HCEC 1CT (cell line): Measurements from ENCODE around the gene ARHGAP27.
A peak's percentile ranks its signal among the peaks of the same experiment; 100 is the strongest.

ENCODE experiments used
- DNase-seq: peaks from one replicate; pipeline ENCODE4 v3.0.0-alpha.2; 2017

The ARHGAP27 gene

DNA sequence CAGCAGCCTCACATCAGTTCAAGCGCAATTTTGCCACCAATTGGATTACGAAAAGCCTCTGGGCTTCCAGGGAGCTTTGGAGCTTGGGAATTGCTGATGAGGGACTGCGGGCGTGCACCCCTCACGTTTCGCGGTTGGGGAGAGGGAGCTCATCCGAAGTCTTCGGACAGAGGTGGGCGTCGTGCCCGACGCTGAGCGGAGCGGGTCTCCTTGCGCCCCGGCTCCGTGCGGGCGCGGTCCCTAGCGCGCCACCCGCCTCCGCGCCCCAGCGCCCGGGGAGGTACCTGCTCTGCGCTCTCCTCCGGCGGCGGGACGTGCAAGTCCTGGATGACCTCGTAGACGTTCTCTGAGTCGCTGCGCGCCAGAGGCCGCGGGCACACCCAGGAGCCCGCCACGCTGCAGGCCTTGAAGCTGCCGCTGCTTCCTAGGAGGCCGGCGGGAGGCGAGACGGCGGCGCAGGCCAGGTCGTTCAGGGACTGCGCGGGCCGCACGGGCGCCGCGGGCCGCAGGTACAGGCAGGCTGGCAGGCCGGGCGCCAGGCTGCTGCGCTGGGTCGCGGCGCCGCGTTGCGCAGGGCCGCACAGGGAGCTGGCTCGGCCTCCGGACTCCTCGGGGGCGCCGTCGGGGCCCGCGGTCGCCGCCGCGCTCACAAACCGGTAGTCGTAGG is 3.2 kb downstream of the ARHGAP27 start:
- no peak for DNase-seq

DNA sequence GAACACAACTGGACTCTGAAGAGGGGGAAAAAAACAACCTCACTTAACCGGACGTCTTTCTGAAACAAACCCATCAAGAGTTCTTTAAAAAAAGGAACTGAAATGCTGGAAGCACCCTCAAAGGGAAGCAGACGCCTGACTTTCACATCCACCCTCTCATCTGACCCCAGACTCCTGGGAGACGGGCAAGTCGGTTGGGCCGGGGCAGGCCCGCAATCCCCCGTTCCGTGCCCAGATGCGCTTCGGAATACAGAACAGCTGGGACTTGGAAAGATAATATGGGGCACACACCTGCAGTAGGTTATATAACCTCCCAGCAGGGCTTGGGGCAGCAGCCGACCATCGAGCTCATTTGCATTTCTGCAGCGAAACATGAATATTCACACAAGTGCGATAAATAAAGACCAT is 3.7 kb downstream of the ARHGAP27 start:
- DNase-seq, result no peak

DNA sequence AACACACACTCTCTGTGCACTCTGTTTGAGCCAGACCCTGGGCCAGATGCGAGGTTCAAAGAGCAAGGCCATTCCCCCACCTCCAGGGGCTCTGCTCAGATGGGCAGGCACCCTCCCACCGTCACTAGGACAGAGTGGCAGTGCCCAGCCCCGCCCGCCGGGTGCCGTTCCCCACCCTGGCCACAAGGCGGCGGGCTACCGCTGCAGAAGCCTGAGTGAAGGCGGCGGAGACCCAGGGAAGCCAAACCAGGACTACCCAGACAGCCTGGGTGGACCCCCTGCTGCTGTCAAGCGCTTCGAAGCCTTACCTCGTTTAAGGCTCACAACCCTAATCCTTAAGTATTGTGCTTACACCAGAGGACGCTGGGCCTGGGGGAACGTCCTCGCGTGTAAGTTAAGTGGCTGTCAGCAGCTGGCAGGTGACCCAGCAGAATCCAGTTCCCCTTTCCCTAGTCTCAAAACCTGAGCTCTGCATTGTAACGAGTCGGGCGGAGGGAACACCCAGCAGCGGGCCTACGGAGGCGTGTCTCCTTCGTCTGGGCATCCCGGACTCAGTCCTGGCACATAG is 4.5 kb downstream of the ARHGAP27 start:
- peak; percentile 55 for DNase-seq

DNA sequence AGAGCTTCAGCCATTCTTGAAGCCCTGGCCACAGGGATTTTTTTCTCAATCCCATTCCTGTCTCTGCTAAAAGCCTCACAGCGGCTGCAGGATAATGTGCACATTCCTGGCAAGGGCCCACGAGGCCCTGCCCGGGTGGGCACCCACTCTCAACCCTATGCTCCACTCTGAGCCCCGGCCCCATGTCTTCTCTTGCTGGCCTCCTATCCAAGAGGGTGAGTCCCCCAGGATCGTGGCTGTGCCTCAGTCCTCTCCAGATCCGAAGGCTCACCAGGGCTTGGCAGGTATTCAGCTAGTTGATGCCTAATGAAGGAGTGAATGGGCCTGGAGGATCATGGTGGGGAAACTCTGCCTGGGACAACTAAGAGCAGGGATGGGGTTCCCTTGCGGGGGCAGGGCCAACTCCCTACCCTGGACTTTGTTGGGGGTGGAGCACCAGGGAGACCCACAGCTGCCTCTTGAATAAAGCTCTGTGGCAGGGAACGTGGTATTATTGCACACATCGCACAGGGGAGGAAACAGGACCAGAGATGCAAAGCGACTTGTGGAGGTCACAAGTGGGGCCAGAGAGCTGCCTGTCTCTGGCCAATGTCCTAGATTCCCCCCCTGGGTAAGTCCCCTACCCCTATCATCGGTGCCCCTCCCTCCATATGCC is 5.4 kb downstream of the ARHGAP27 start:
- no peak for DNase-seq

DNA sequence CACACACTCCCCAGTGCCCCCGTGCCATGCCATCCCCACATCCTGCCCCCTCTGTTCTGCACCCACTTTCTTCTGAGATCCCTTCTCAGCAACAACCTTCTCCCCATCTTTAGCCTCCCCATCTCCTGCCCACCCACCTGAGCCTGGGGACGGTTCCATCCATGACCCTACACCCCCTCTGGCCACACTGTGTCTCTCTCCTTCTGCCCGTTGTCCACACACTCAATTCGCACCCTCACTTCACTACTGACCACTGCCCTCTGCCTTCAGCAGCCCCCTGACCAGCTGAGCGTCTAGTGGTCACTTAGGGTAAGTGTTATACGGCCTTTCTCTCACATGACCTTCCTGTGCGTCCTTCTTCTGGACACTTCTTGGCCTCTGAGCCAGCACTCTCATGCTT is 6.1 kb downstream of the ARHGAP27 start:
- no peak for DNase-seq

DNA sequence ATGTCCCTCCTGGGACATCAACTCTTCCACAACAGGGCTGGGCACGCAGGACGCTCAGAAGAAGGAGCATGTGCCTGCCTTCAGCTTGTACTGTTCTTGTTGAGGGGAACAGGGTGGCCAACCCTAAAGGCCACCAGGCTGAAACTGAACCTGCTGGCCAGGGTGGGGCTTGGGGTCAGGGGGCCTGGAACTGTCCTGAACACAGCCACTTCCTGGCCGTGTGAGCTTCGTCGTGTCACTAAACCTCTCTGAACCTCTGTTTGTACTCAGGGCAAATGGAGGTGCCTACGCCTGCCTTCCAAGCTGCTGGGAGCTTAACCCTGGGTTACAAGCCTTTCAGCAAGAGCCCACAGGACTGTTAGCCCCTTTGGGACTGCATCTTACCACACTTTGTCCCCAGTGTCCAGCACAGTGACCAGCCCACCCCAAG is 6.7 kb downstream of the ARHGAP27 start:
- no peak for DNase-seq

DNA sequence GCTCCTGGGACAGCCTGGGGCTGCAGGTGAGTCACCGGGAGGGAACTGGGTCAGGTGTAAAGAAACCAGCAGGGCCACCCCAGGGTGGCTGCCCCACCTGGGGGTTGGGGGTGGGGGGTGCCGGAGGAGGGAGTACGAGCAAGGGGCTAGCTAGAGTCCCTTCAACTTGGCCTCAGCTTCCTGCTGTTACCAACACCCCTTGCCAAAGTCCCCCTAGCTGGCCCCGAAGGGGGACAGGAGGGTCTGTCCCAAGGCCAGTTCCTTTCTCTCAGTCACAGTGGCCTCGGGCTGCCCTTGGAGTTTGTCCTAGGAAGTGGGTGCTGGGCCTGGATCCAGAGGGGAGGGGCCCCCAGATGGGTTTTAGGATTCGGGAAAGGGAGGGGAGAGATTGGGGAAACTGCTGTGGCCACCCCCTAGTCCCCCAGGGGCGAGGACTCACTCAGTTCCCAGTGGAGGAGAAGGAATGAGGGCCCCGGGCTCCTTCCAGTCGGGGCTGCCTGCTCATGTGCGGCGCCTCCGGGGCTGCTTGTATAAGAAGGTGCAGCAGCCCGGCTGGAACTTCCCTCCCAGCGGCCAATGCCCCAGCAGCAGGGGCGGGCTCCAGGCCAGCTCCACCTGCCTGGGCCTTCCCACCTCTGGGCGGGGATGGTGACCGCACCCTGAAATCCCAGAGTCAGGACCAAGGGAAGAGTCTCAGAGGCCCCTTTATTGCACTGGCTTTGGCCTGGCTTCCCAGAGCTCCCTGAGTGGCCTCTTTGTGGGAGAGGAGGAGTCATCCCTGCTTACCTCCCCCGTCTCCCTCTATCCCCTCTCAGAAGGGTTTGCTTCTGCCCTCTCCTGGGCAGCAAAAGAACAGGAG is 7.3 kb downstream of the ARHGAP27 start:
- DNase-seq, result peak; percentile 55

DNA sequence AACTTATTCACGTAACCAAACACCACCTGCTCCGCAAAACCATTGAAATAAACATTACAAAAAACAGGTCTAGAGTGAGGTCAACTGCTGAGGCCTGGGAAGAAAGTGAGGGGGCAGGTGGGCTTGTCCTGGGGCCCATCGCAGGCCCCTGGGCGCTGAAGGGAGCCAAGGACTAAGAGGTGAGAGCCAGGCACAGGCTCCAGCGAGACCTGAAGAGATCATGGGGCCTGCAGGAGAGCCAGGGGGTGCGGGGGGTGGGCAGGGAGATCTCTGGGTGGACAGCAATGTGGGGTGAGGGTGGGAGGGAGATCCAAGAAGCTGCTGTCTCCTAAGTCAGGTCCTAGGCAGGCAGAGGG is 7.9 kb downstream of the ARHGAP27 start:
- no peak for DNase-seq

DNA sequence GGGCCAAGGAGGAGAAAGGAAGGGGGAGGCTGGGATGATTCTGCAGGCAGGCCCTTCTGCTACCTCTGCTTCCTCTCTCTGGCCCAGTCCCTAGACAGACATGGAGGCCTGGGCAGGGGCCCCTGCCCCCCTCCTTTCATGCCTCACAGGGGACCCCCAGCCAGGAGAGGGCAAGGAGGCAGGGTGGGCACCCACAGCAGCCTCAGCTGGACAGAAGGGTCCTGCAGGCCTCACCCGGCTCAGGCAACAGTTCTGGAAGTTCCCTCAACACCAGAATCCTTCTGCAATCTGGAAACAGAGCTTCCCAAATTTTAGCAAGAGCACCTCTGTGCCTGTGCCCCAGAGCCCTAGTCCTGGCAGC is 8.7 kb downstream of the ARHGAP27 start:
- DNase-seq, result no peak

DNA sequence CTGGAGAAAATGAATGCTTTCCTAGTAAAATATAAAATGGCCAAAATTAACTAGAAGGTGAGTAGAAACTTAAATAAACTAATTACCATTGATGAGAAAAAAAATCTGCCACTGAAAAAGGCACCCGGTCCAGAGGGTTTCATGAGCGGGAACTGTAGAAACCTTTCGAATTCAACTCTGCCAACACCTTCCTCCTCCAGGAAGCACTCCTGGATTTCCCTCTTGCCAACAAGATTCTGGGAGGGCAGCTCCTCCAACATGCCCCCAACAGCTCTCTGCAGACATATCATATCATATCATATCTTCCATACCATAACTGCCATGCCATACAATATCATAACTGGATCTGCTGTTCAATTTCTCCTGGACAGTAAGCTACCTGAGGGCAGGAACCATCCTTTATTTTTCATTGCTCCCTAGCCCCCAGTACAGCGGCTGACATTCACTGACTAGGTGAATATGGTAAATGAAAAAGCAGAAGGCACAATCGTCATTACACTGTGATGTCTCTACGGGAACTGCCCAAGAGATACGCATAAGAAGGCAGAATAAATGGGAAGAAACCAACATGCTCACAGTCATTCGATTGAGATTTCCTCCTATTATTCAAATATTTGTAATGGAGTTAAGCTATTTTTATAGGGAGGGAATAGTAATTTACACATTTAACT is 9.2 kb downstream of the ARHGAP27 start:
- no peak for DNase-seq

DNA sequence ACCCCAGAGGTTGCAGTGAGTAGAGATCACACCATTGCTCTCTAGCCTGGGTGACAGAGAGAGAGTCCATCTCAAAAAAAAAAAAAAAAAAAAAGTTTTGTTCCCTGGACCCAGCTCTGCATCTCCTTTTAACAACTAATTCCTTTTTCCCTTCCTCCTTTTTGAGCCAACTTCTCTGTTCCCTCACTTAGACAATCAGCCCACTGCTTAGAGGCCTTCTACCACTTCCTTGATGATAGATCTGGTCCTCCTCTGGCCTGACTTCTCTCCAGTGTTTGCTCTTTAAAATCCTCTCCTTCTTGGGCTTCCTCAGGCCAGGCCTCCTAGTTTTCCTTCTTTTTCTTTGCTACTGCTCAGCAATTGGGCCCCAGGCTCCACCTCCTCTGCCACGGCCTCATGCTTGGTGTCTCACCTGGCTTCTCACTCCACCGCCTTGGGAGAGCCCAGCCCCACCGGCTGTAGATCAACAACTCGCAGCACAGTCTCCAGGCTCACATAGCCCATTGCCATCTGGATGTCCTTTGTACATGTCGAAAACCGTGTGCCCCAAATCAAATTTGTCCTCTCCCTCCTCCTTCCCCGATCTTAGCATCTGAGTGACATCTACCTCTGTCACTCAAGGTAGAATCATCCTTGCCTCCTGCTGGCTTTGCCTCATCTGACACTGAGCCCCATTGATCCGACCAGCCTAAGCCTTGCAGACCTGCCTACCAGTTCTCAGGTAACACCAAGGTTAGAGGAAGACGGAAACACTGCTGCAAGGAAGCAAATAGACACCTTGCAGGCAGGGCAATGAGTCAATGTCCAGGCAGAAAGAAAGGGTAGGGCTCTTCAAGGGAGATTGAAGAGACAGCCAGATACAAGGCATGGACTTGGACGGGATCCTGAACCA is 17.4 kb downstream of the ARHGAP27 start:
- DNase-seq, result no peak

DNA sequence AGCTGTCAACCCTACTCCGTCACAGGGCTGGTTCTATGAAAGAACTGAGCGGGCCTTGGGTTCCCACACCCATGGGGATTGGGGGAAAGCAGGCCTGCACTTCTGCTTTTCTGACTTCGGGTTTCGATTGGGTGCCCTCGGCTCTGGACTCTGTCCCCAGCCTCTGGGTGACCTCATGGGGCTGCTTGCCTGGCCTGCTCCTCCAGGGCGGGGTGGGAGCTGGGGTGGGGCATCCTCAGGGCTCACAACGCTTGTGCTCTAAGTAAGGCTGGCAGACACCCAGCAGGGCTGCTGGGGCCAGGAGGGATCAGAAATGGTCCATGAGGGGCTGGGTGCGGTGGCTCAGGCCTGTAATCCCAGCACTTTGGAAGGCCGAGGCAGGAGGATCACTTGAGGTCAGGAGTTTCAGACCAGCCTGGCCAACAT is 19.2 kb downstream of the ARHGAP27 start:
- no peak for DNase-seq

DNA sequence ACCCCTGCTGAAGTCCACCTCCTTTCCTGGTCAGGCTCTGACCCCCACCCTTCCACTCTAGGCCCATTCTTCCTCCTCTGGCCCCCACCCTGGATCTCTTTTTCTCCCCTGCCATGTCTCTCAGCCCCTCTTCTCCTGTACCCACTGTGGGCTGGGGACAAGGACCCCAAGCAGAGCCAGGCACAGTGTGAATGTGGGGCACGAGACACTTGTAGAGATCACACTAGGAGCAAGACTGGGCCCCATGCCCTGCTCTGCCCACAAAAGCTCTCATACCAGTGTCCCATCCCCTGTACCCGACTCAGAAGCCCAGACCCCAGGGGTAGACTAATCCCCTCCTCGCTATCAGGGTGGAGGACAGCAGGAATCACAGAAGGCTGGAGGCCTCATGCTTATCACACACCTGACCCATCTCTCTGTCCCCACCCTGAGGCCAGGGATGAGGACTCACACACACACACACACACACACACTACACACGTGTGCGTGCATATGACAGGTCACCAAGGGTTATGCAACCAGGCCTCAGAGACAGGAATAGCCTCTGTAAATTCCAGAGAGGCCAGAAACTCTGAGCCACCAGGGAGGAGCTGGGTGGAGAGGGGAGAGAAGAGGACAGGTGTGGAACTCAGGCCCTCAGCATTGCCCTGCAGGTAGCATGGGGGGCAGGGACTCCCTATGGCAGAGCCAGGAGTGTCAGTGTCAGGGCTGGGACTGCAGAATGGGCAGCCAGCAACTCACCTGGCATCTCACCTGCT is 21.1 kb downstream of the ARHGAP27 start:
- no peak for DNase-seq

DNA sequence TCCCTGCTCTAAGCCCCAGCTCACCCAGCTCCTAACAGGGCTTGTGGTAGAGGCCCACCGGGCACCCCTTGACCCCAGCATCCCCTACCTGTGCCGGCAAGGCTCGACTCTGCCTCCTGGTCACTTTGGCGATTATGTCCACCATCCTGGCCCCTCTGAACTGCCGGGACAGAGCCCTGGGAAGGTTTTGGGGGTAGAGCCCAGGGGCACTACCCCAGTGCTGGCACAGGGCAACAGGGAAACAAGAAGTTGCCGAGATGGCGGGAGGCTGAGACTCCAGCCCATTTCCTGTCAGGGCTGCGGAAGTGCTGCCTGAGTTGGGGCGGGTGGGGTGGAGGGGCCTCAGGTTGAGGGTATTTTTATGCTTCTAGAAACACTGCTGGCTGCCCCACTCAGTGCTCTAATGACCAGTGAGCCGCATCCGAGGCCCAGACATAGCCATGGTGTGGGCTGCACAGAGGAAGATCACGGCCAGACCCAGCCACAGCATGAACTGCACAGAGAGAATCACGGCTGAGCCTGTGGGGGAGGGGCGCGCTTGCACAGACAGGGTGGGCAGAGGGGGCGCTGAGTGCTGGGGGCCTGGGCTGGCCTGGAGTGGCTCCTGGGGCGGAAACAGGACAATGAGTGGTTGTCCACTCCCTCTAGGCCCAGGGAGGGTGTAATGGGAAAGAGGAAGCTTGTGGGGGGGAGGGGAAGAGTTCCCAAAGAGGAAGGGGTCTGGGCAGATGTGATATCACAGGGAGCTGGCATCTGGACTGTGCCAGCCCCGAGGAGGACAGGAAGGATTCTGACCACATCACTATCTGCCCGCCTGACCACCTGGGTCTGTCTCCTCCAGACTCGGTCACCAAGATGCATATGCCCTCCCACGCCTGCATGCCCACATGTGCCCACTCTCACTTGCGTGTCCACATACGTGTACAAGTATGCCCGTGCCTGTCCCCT is 22.3 kb downstream of the ARHGAP27 start:
- DNase-seq, result no peak

DNA sequence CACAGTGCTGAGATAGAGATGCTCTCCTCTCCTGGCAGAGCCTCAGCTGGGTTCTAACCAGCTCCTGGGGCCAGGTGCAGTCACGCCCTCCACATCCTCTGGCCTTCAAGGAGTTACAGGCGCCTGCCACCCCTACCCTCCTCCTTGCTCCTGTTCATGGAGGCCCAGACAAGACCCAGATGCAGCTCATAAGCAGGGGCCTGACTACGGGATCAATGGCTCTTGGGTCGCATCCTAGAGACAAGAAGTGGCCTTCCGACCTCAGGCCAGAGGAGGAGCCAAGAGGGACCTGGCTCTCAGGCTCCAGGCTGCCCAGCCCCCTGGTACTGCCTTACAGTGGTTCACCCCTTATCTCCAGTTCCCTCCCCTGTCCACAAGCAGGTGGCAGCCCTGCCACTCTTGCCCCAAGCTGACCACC is 23.0 kb downstream of the ARHGAP27 start:
- no peak for DNase-seq

DNA sequence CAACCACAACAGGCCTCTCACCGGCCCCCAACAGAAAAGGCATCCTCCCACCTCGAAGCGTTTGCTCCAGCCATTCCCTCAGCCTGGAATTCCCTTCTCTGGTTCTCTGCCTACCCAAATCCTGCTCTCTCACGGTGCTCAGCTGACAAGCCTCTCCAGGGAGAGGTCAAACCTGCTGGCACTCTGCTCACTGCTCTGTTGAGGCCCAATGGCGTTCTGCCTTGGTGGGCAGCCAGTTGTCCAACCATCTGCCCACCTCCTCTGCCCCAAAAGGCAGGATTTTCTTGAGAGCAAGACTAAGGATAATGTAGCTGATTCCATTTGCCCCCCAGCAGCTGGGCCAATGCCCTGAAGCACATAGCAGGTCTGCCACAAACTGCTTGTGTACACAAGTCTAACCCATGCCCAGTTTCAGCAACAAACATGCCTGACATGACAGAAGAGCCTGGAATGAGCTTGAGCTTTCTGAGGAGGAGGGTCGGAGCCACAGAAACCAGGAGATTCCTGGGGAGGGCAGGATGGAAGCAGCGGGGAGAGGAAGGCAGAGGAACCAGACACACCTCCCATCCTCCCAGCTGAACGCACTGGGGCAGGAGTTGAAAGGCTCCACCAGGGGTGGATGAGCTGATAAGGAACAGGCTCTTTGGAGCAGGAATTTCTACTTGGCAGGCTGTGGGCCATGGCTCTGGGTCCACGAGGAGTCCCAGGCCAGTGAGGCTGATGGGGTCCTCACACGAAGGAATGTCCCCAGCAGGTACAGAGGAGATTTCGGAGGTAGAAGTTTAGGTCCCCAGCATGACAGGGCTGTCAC is 23.9 kb downstream of the ARHGAP27 start:
- DNase-seq, result no peak

DNA sequence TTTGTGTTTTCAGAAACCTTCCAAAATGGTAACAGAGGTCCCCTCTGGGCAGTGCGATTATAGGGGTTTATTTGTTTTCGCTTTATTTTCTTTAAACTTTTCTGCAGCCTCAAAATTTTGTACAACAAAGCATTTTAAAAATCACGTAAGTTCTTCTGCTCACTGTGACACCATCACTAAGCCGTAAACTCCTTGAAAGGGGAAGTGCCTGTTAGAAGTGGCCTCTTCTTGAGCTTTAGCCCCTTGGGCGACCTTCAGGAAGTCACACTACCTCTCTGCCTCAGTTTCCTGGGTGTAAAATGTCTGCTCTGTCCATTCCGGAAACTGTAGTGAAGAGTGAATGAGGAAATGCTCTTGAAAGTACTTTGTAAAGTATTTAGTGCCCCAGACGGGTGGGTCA is 26.6 kb downstream of the ARHGAP27 start:
- no peak for DNase-seq

DNA sequence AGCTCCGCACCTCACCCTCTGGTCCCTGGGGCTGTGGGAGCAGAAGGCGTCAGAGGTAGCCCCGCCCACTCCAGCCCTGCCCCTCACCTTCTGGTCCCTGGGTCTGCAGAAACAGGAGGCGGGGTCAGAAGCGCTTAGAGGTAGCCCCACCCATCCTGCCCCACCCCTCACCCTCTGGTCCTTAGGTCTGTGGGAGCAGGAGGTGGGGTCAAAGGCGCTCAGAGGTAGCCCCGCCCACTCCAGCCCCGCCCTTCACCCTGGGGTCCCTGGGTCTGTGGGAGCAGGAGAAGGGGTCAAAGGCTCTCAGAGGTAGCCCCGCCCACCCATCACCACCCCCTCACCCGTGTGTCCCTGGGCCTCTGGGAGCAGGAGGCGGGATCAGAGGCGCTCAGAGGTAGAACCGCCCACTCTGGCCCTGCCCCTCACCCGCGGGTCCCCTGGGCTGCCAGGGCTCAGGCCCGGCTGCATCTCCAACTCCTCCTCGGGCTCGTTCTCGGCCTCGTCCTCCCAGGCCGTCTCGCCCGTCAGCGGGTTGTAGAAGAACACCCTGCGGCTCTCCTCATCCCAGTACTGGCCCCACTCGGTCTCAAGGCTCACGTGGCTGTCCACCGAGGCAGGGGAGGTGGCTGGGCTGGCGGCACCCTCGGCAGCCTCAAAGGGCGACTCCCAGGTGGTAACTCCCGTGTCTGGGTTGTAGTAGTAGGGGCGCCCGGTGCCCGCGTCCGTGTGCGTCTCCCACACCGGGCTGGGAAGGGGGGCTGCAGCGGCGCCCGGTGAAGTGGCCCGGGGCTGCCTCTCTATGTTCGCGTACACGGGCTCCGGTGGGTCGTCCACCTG is 27.2 kb downstream of the ARHGAP27 start:
- no peak for DNase-seq
